HEK293T (cell line): ENCODE measurements around the gene PXMP2.

Experiments used
- ARNT ChIP-seq: fragments of 450-650 bp; IDR thresholded peaks from 2 replicates; pipeline ENCODE4 v1.6.1; 2017; ENCODE audit warnings: mild to moderate bottlenecking
- BHLHE40 ChIP-seq: fragments of 450-650 bp; IDR thresholded peaks from 2 replicates; pipeline ENCODE4 v1.6.1; 2016; ENCODE audit warnings: mild to moderate bottlenecking, moderate library complexity, borderline replicate concordance
- CTBP1 ChIP-seq: fragments of 450-650 bp; IDR thresholded peaks from 2 replicates; pipeline ENCODE4 v1.6.1; 2016; ENCODE audit warnings: borderline replicate concordance
- ELF4 ChIP-seq: fragments of 450-650 bp; IDR thresholded peaks from 2 replicates; pipeline ENCODE4 v1.6.1; 2017; ENCODE audit warnings: antibody characterized with exemption
- FOXA1 ChIP-seq: fragments of 450-650 bp; IDR thresholded peaks from 2 replicates; pipeline ENCODE4 v1.6.1; 2016; ENCODE audit warnings: mild to moderate bottlenecking
- FOXK2 ChIP-seq: fragments of 450-650 bp; IDR thresholded peaks from 2 replicates; pipeline ENCODE4 v1.6.1; 2016; ENCODE audit warnings: mild to moderate bottlenecking
- L3MBTL2 ChIP-seq: fragments of 450-650 bp; conservative IDR thresholded peaks from 2 replicates; pipeline ENCODE4 v1.6.1; 2016; ENCODE audit warnings: mild to moderate bottlenecking
- LEF1 ChIP-seq: fragments of 450-650 bp; IDR thresholded peaks from 2 replicates; pipeline ENCODE4 v1.6.1; 2017; ENCODE audit warnings: mild to moderate bottlenecking, borderline replicate concordance
- NFRKB ChIP-seq: fragments of 450-650 bp; IDR thresholded peaks from 2 replicates; pipeline ENCODE4 v1.6.1; 2016; ENCODE audit warnings: mild to moderate bottlenecking, moderate library complexity
- SP1 ChIP-seq: fragments of 450-650 bp; IDR thresholded peaks from 2 replicates; pipeline ENCODE4 v1.6.1; 2017
- TARDBP ChIP-seq: fragments of 450-650 bp; IDR thresholded peaks from 2 replicates; pipeline ENCODE4 v1.6.1; 2016
- ZNF384 ChIP-seq: fragments of 450-650 bp; IDR thresholded peaks from 2 replicates; pipeline ENCODE4 v1.6.1; 2016

- TF ChIP-seq NFRKB (no peak), SP1 (no peak), ELF4 (no peak), BHLHE40 (no peak), ARNT (no peak), FOXK2 (no peak), LEF1 (no peak), FOXA1 (no peak), TARDBP (no peak), ZNF384 (no peak), L3MBTL2 (no peak), CTBP1 (no peak)
Measured at GRCh38 chr12:132662901-132663755, 24.3 kb upstream of the PXMP2 start.
